G401.6 (cell line): ENCODE data around the gene CCDC85B.
A peak's percentile ranks its signal among the peaks of the same experiment; 100 is the strongest.

ENCODE experiments used
- FAIRE-seq: peaks from 2 replicates; lab custom pipeline; 2012; peaks lifted over from hg19 to GRCh38; lab: Jason Lieb, UNC

The CCDC85B gene

DNA sequence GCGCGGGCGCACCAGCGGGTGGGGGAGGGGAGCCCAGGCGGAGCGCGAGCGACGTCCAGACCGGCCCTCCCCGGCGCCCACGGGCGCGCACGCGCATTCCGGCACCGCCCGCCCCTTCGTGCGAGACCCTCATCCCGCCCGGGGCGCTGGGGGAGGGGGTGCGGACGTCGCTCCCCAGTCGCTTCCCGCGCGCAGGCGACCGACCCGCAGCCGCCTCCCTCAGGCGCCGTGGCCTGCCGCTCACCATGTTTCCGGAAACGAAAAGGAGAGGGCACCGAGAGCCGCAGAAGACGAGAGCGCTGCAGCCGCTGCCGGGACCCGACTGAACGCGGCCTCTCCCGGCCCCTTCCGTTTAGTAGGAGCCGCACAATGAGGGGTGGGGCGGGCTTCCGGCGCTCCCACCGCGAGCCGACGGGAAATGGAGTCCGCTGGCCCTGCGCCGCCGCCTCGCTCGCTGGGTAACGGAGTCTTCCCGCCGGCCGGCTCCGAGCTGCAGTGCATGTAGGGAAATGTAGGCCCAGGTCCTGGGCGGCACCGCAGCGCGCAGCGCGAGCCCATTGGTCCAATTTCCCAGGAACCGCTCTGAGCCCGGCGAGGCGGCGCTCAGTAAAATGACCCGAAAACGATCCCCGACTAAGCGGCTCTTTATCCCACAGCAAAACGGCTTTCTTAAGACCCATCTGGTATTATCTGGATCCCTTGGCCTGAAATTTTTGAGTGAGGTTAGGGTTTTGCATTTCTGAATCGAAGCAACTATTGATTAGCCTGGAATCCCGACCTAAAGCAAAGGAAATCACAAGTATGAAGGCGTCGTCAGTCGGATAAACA is 32.4 kb upstream of the CCDC85B start, which contains the start of gene CFL1:
Gene CFL1, minus strand, starts transcription at position 328 of the 828 bp plus-strand sequence. Its CDS starts 81 bp downstream, at position 247.
- peak; percentile 96 for FAIRE-seq

DNA sequence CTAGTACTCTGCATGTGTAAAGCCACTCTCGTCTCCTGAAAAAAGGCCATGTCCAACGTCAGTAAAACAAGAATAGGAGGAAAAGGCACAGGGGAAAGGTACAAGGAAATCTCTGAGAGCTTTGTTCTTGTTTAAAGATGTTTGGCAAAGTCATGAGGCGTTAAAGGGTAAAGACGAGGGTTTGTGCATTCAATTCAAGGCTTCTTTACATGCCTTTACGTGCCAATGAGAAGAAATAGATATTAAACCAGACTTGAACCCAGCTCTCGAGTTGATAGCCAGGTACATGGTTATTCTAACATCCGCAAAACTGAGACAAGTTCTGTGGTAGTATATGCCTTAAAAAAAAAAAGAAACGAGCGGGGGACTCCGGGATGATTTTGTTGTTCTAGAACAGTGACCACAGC is 31.8 kb upstream of the CCDC85B start:
- FAIRE-seq: no peak

DNA sequence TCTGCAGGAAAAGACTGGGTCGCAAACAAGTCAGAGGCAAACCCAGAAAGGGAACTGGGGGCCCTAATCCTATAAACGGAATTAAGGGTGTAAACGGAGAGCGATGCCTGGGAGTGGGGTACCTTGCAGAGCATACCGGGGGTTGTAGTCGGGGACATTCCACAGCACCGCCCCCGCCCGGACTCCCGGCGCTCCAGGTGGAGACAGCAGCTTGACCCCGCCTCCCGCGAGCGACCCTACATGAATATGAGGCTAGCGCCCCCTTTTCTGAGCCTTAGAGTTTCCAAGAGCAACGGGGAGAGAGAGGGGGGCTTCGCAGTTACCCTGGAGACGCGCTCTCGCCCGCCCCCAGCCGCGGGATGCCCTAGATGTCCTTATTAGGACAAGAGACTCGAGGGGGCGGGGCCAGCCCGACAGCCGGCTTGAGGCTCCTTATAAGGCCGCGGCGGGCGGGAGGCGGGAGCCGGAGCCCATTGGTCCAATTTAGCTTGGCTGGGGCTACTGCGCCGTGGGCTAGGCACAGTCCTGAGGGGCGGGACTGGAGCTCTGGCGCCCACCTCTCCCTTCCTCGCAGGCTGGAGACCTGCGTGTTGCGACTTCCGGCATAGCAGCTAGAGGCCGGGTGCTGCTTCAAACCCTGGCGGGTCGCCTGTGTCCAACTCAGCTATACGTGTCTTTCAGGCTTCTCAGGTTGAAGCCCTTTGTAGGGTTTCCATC is 31.2 kb upstream of the CCDC85B start:
- peak; percentile 97 for FAIRE-seq

DNA sequence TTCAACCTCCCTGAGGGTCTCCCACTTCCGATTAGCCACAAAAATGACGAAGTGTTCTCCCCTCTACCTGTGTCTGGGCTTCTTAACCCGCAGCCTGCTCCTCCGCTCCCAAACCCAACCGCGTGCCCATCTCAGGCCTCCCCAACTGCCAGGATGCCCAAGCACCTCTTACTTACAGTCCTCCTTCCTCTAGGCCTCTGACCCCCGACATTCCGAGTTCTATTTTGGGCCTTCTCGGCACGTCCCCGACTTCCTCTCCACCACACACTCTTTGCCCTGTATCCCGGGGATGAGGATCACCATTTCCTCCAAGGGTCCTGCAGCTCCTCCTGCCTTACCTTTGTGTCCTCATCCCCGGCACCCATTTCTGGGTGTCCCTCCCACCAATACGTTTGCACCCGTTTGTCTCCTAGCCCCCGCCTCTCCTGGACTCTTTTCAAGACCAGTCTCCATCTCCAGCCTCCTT is 30.6 kb upstream of the CCDC85B start:
- no peak for FAIRE-seq

DNA sequence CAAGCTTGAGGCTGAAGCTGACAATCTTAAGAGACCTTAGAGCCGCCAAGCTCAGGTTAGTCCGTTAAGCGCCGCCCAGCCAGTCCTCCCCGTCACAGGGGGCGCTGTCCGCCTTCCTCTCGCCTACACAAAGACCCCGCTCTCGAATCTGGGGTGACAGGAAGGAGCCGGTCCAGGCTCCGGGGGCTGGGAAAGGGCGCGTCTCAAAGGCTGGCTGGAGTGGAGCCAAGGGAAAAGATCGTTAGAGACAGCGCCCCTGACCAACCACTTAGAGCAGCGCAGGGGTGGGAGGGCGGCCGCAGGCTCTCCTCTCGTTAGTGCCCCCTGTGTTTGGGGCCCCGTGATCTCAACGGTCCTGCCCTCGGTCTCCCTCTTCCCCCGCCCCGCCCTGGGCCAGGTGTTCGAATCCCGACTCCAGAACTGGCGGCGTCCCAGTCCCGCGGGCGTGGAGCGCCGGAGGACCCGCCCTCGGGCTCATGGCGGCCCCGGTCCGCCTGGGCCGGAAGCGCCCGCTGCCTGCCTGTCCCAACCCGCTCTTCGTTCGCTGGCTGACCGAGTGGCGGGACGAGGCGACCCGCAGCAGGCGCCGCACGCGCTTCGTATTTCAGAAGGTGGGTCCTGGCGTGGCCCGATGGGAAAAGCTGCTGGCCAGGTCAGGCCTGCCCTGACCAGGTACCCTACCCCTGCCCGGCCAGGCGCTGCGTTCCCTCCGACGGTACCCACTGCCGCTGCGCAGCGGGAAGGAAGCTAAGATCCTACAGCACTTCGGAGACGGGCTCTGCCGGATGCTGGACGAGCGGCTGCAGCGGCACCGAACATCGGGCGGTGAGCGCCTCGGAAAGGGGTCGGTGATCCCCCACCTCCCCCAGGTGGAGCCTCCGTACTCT is 30.0 kb upstream of the CCDC85B start, which contains the start of gene MUS81:
Gene MUS81, plus strand, starts transcription at position 156 of the 887 bp plus-strand sequence. Its CDS starts 321 bp downstream, at position 477.
- peak; percentile 95 for FAIRE-seq

DNA sequence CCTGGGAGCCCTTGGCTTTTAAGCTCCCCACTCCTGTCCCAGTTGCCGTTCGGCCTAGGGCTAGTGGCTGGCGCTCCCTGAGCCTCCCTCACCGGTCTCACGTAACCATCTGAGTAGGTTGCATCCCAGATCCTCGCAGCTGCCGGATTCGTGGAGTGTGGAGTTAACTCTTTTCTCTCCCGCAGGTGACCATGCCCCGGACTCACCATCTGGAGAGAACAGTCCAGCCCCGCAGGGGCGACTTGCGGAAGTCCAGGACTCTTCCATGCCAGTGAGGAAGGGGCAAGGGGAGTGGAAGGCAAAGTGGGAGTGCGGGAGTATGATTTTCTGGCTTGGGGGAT is 29.3 kb upstream of the CCDC85B start:
- FAIRE-seq: no peak

DNA sequence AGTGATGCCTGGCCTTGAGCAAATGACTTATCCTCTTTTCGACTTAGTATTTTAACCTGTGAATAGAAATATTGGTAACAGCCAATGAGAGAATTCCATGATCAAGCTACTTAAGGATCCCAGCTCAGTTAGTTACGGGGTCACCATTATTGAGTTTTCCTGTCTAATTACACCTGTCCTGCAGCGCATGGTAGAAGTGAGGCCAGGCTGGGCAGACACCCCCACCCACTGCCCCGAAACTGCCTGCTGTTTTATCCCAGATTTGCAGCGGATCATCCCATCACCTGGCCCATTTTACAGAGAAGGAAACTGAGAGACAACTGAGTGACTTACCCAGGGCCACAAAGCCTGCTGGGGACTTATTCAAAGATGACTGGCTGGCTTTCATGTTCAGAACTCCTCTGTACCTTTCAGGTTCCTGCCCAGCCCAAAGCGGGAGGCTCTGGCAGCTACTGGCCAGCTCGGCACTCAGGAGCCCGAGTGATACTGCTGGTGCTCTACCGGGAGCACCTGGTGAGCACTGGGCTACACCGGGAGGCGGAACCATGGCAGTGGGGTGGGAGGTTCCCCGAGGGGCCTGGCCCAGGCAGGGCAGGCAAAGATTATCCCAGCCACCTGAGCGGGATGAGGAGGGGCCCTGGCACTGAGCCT is 28.8 kb upstream of the CCDC85B start:
- no peak for FAIRE-seq

DNA sequence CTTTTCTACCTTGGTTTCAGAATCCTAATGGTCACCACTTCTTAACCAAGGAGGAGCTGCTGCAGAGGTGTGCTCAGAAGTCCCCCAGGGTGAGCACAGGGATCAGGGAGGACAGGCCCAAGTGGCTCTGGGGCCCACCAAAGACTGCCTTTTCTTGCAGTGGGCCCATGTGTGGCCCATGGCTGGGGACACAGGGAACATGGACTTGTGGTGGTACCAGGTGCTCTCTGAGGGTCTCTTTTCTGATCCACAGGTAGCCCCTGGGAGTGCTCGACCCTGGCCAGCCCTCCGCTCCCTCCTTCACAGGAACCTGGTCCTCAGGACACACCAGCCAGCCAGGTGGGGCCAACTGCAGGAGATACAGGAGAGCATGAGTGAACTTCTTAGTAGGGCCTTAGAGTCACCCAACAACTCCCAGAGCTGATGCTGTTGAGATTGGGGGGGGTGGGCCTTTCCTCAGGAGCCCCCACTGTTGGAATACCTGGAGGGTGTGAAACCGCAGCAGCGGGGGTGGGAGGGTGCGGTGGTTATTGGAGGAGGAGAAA is 28.2 kb upstream of the CCDC85B start:
- FAIRE-seq: no peak

DNA sequence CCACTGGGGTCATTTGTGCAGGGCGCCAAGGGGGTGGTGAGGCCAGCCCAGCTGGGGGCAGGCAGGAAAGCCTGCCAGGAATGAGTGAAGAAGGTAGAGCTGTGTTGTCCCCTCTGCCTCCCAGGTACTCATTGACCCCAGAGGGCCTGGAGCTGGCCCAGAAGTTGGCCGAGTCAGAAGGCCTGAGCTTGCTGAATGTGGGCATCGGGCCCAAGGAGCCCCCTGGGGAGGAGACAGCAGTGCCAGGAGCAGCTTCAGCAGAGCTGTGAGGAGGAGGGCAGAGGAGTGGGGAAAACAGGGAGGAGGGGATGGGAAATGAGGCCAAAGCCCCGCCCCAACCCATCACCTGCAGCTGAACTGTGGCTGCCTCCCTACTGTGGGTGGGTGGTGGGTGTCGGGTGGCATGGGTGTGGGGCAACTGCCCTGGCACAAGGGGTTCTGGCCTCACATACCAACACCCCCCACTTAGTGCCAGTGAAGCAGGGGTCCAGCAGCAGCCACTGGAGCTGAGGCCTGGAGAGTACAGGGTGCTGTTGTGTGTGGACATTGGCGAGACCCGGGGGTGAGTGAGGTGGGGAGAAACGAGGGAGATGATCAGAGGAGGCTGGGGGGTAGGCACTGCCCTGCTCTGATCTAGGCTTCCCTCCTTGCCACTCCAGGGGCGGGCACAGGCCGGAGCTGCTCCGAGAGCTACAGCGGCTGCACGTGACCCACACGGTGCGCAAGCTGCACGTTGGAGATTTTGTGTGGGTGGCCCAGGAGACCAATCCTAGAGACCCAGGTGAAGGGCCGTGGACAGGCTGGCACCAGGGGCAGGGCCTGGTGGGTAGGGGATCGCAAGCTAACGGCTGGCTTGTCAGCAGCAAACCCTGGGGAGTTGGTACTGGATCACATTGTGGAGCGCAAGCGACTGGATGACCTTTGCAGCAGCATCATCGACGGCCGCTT is 27.3 kb upstream of the CCDC85B start:
- no peak for FAIRE-seq

DNA sequence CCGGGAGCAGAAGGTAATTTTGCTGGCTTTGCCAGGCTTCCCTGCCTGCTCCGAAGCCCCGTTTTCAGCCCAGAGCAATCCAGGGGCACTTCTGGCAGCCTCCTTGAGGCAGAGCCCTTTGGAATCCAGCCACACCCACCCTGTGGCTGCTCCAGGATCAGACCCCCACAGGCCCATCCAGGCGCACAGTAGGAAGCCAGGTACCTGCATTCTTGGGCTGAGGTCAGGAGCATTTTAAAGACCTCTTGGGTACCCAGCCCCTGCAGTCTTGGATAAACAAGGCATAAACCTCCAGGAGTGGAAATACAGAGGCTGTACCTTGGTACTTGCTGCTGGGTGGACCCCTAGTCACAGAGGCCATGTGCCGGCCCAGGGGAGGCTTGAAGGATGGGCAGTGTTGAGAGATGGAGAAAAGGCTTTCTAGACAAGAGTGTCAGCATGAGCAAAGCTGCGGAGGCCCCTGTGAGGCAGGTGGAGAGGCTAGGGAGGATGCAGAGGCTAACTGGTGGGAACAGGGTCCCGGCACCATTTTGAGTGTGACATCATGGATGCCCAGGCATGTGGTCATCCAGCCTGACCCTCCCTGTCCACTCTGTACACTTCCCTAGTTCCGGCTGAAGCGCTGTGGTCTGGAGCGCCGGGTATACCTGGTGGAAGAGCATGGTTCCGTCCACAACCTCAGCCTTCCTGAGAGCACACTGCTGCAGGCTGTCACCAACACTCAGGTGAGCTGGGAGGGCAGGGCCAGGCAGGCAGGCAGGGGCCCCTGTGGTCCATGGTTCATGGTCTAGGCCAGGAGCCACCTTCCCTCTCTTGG is 26.4 kb upstream of the CCDC85B start:
- FAIRE-seq: no peak

DNA sequence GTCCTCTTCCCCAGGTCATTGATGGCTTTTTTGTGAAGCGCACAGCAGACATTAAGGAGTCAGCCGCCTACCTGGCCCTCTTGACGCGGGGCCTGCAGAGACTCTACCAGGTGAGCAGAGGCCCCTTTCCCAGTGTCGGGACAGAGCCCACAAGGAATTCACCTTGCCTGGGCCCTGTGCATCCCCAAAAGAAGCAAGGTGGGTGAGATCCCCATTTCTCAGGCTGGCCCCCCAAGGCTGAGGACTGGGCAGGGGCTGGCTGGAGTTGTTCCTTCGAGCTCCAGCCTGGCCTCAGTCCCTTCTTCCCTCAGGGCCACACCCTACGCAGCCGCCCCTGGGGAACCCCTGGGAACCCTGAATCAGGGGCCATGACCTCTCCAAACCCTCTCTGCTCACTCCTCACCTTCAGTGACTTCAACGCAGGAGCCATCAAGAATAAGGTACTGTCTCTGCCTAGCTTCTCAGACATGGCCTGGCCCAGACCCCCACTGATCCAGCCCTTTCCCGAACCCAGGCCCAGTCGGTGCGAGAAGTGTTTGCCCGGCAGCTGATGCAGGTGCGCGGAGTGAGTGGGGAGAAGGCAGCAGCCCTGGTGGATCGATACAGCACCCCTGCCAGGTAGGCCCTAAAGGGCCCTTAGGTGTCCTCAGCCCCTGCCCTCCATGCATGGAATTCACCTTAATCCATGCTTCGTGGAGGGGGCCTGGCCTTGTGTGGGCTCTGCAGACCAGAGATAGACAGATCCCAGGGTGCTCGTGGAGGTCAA is 25.6 kb upstream of the CCDC85B start:
- FAIRE-seq: no peak

DNA sequence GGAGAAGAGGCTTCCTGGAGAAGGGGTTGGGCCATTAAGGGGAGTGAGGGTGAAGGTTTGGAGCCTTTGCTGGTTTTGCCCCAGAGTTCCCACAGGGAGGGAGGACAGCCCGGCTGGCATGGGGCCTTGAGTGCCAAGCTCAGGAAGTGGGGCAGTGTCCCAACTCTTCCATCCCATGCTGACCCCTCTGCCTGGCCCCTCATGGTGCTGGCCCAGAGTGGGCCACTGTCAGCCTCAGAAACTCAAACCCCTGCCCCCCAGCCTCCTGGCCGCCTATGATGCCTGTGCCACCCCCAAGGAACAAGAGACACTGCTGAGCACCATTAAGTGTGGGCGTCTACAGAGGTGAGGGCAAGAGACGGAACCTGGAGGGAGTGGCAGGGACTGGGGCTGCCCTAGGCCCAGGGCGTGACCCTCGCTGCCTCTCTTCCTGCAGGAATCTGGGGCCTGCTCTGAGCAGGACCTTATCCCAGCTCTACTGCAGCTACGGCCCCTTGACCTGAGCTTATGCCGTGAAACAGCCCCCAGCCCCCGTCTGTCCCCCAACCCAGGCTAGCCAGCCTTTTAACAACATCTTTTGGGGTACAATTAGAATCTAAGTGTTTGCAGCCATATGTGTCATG is 24.8 kb upstream of the CCDC85B start:
- no peak for FAIRE-seq

DNA sequence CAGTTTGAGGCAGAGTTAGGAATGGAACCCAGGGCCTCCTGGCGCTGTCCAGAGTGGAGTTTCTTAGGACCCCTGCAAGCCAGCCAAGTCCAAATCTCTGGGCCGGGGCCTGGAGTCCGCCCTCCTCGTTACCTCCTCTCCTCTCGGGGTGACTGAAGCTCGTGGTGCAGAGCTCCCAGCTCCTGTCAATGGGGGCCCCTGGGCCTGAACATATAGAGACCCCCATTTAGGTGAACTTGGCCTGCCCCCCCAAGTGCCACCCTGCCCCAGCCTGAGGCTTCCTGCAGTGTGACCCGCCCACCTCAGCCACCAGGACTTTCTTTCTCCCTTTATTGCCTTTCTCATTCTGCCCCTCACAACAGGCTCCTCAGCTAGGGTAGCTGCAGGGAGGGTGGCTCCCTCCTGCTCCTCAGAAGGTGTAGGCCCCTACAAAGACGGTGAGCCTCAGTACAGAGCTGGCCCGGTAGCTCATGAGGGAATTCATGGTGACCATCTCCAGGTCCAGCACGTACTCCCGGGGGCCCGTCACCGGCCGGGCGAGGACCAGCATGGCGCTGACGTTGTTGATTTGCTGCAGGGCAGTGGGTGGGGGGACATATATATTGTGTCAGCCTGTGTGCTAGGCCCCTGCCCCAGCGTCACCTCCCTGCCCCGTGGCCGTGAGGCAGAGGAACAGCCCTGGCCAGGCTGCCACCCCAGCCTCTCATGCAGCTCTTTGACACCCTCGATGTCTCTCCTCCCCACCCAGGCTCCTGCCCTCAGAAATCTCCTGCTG is 23.8 kb upstream of the CCDC85B start:
- no peak for FAIRE-seq

DNA sequence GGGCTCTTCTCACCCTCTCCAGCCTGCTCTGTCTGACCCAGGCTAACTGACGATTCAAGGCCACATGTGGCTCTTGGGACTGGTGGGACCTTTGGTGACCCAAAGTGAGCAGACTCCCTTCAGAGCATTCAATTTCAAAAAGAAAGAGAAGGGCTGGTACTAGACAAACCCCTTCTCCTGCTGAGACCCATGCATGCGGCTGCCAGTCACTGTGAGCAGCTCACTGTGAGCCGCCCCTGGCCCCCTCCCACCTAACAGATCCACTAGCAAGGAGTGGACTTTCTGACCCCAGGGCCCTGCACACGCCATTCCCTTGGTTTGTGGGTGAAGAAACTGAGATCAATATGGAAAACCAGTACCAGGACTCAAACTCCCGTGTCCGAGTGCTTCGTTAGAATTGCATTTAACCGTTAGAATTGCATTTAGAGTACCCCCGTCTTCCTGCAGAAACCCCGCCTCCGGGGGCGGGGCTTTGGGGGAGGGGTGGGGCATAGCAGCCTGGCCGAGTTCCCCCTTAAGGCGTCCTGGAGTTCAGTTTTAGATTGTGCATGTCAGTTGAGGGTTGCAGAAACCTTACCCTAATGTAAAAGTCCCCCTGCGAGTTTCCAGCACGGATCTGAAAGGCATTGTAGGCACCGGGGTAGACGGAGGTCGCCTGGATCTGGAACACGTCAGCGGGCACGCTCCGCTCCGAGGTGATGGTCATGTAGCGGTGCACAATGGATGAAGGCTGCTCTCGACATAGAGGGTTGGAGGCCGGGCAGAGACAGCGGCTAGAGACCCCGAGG is 23.0 kb upstream of the CCDC85B start:
- FAIRE-seq: no peak

DNA sequence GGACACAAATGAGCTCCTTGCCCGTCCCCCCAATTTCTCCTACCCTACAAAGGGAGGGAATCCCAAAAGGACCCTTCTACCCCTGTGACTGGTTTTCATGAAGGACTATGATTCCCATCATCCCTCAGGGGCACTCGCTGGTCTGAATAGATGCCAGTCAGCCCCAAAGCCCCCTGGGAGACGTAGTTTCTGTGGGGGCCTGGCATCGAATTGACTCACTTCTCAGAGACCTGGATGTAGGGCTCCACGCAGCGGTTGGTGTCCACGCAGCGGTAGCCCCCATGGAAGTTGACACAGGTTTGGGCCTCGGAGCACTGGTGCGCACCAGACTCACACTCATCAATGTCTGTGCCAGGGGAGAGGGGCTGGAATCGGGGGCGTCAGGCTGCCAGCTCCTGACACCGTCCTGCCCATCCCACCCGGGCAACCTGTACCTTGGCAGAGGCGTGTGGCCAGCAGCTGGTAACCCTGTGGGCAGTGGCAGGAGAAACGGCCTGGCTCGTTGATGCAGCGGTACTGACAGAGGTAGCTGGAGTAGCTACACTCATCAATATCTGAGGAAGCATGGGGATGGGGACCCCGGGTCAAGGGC is 22.3 kb upstream of the CCDC85B start:
- FAIRE-seq: no peak

DNA sequence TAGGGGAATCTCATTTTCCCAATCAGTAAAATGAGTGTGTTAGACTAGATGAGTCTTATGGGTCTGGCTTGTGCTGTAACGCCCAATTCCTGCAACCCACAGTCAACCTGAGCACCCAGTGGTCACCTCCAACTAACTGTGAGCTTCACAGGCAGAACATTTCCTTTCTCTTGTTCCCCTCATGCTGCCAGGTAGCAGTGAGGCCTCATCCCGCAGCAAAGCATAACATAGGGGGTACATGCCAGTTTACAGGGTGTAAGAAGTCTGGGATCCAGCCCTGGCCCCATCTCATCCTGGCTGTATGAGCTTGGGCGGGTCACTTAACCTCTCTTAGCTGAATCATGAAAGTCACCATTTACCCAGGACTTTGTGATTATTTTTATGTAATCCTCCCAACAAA is 21.6 kb upstream of the CCDC85B start:
- FAIRE-seq: no peak
